Measurements from ENCODE around the gene USP24.

DNA sequence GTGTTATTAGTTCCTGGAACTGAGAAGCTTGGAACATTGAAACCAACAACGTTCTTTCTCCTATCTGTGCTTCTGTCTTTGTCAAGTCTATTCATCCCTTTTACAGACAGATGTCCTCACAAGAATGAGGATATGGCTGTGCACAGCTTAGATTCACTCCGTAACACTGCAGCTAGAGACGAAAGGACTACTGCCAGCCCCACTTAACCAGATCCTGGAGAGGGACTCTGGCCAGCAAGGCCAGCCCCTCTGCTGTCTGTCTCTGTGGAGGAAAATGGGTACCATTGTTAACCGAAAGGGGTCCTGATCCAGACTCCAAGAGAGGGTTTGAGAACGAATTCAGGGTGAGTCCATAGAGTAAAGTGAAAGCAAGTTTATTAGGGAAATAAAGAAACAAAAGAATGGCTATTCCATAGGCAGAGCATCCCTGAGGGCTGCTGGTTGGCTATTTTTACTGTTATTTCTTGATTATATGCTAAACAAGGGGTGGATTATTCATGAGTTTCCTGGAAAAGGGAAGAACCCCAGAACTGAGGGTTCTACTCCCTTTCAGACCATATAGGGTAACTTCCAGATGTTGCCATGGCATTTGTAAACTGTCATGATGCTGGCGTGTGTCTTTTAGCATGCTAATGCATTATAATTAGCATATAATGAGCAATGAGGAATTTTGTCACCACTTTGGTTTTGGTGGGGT is 17.4 kb upstream of the USP24 start:
- TF ChIP-seq ZNF274 (IDR thresholded peaks at IDR 0.05; ENCODE audit: low read depth, low read length) (no peak), SUZ12 (IDR thresholded peaks at IDR 0.05; ENCODE audit: extremely low read depth, insufficient read depth, insufficient read length) (no peak)
